H1 (cell line): ENCODE results near the gene DISC1. TPM values are rescaled to one million over a fixed set of nuclear protein-coding genes. Genes with fewer than 3 reads are reported as not detected.

ENCODE experiments used
- CTCF ChIA-PET: fragments of 300-600 bp; sonication (Branson Sonifier 250); formaldehyde crosslinking; loops from one replicate; lab custom pipeline; 2021; ENCODE audit not compliant: partially characterized antibody; lab: Charles Lee
- POLR2A ChIA-PET: fragments of 300-600 bp; sonication (Branson Sonifier 250); formaldehyde crosslinking; loops from one replicate; lab custom pipeline; 2021; ENCODE audit warnings: inconsistent platforms; ENCODE audit not compliant: partially characterized antibody; lab: Charles Lee
- DNase-seq, 2 experiments: peaks; one replicate each; pipeline versions ENCODE4 v3.0.0 to v3.0.0-alpha.2; 2010 to 2022; ENCODE audit warnings: low spot score in 2 of 2, low read depth in 1 of 2, mixed read lengths in 1 of 2
- FAIRE-seq: peaks from 2 replicates; lab custom pipeline; 2011; peaks lifted over from hg19 to GRCh38; lab: Jason Lieb, UNC
- H2AFZ ChIP-seq: 2 replicates; pipeline ENCODE4 v1.8.1; 2012; ENCODE audit warnings: low read length, inconsistent platforms
- H2AK5ac ChIP-seq: 2 replicates; pipeline ENCODE4 v1.6.1; 2013; ENCODE audit warnings: low read depth, low read length
- H2BK120ac ChIP-seq: replicated peaks from 2 replicates; pipeline ENCODE3; 2013; ENCODE audit warnings: low read depth, low read length, inconsistent platforms
- H2BK12ac ChIP-seq: 2 replicates; pipeline ENCODE4 v1.6.1; 2013; ENCODE audit warnings: low read depth, low read length
- H2BK15ac ChIP-seq: 2 replicates; pipeline ENCODE4 v1.6.1; 2013; ENCODE audit warnings: low read length
- H2BK20ac ChIP-seq: 2 replicates; pipeline ENCODE4 v1.6.1; 2013; ENCODE audit warnings: low read length
- H2BK5ac ChIP-seq: 2 replicates; pipeline ENCODE4 v1.6.1; 2013; ENCODE audit warnings: low read depth, low read length
- H3K14ac ChIP-seq: 2 replicates; pipeline ENCODE4 v1.6.1; 2013; ENCODE audit warnings: inconsistent platforms; ENCODE audit not compliant: insufficient read length
- H3K18ac ChIP-seq: 2 replicates; pipeline ENCODE4 v1.6.1; 2013; ENCODE audit warnings: low read length; ENCODE audit errors: extremely low read depth
- H3K23ac ChIP-seq: 2 replicates; pipeline ENCODE4 v1.6.1; 2013; ENCODE audit warnings: inconsistent platforms; ENCODE audit not compliant: insufficient read length
- H3K23me2 ChIP-seq: 2 replicates; pipeline ENCODE4 v1.6.1; 2013; ENCODE audit warnings: low read depth, low read length
- H3K27ac ChIP-seq: 2 replicates; pipeline ENCODE4 v1.6.1; 2011; ENCODE audit warnings: low read depth, low read length, inconsistent platforms
- H3K27me3 ChIP-seq, 4 experiments: replicated peaks in 1 of 4; 1 replicate in 1 of 4; 2 replicates in 3 of 4; pipeline versions ENCODE4 v1.6.1 to v1.8.1; 2011 to 2013; ENCODE audit warnings: low read length in 3 of 4, mild to moderate bottlenecking in 3 of 4, inconsistent platforms in 2 of 4, mixed read lengths in 2 of 4, moderate library complexity in 1 of 4; ENCODE audit not compliant: control insufficient read depth in 3 of 4, insufficient read depth in 3 of 4; ENCODE audit errors: extremely low read depth in 1 of 4
- H3K36me3 ChIP-seq, 4 experiments: 2 replicates each; pipeline versions ENCODE4 v1.6.1 to v1.8.1; 2011 to 2013; ENCODE audit warnings: mild to moderate bottlenecking in 4 of 4, low read length in 3 of 4, moderate library complexity in 2 of 4, control low read depth in 1 of 4, inconsistent platforms in 1 of 4; ENCODE audit not compliant: insufficient read depth in 4 of 4, control insufficient read depth in 2 of 4
- H3K4ac ChIP-seq: replicated peaks from 2 replicates; pipeline ENCODE3; 2013; ENCODE audit warnings: low read length, low read depth, mixed read lengths, inconsistent platforms; ENCODE audit not compliant: insufficient read length
- H3K4me1 ChIP-seq, 4 experiments: replicated peaks in 1 of 4; 1 replicate in 1 of 4; 2 replicates in 3 of 4; pipeline versions ENCODE4 v1.6.1 to v1.8.1; 2011 to 2013; ENCODE audit warnings: low read length in 3 of 4, inconsistent platforms in 2 of 4, mixed read lengths in 1 of 4; ENCODE audit not compliant: insufficient read depth in 4 of 4, control insufficient read depth in 3 of 4
- H3K4me2 ChIP-seq, 2 experiments: 2 replicates each; pipeline versions ENCODE4 v1.6.1 to v1.8.1; 2011 to 2013; ENCODE audit warnings: low read depth in 2 of 2, low read length in 2 of 2, control low read depth in 1 of 2, inconsistent platforms in 1 of 2, mild to moderate bottlenecking in 1 of 2; ENCODE audit not compliant: insufficient read depth in 1 of 2
- H3K4me3 ChIP-seq, 4 experiments: fragments of 200-600, 300-600 bp in 1 of 4; sonication (generic), shearing (Covaris generic), sonication (Bioruptor Twin) in 1 of 4; 2 replicates each; pipeline versions ENCODE4 v1.5.1 to v1.8.1; 2011 to 2016; ENCODE audit warnings: low read length in 4 of 4, low read depth in 3 of 4, control low read depth in 2 of 4, inconsistent platforms in 2 of 4, mild to moderate bottlenecking in 2 of 4, mixed read lengths in 1 of 4, moderate library complexity in 1 of 4; ENCODE audit not compliant: insufficient read depth in 2 of 4; ENCODE audit errors: extremely low read depth in 1 of 4
- H3K56ac ChIP-seq: replicated peaks from 2 replicates; pipeline ENCODE3; 2013; ENCODE audit warnings: low read depth, mild to moderate bottlenecking, mixed read lengths, low read length, inconsistent platforms; ENCODE audit not compliant: insufficient read length
- H3K79me1 ChIP-seq: 2 replicates; pipeline ENCODE4 v1.6.1; 2013; ENCODE audit warnings: low read depth, low read length, control low read depth
- H3K79me2 ChIP-seq, 2 experiments: 2 replicates each; pipeline versions ENCODE4 v1.6.1 to v1.8.1; 2012 to 2013; ENCODE audit warnings: low read length in 2 of 2, mild to moderate bottlenecking in 2 of 2, inconsistent platforms in 1 of 2; ENCODE audit not compliant: insufficient read depth in 2 of 2, control insufficient read depth in 1 of 2
- H3K9ac ChIP-seq, 4 experiments: replicated peaks in 1 of 4; 1 replicate in 1 of 4; 2 replicates in 3 of 4; pipeline versions ENCODE4 v1.6.1 to v1.8.1; 2011 to 2013; ENCODE audit warnings: low read depth in 3 of 4, low read length in 3 of 4, control low read depth in 2 of 4, mild to moderate bottlenecking in 2 of 4, moderate library complexity in 2 of 4, inconsistent platforms in 1 of 4; ENCODE audit errors: extremely low read depth in 1 of 4
- H3K9me3 ChIP-seq, 2 experiments: 2 replicates each; pipeline versions ENCODE4 v1.6.1 to v1.8.1; 2012 to 2013; ENCODE audit warnings: mild to moderate bottlenecking in 2 of 2, moderate library complexity in 2 of 2, control low read depth in 1 of 2, inconsistent platforms in 1 of 2, low read depth in 1 of 2, low read length in 1 of 2, mixed read lengths in 1 of 2; ENCODE audit not compliant: insufficient read depth in 2 of 2
- H4K20me1 ChIP-seq, 2 experiments: replicated peaks in 1 of 2; 2 replicates each; pipeline versions ENCODE3 to v1.8.1; 2011 to 2013; ENCODE audit warnings: inconsistent platforms in 2 of 2, low read length in 2 of 2, mild to moderate bottlenecking in 1 of 2; ENCODE audit not compliant: insufficient read depth in 2 of 2, control insufficient read depth in 1 of 2
- H4K5ac ChIP-seq: 2 replicates; pipeline ENCODE4 v1.6.1; 2013; ENCODE audit warnings: low read length, low read depth, mixed read lengths, inconsistent platforms; ENCODE audit not compliant: insufficient read length
- H4K8ac ChIP-seq: 2 replicates; pipeline ENCODE4 v1.8.0; 2013; ENCODE audit warnings: mild to moderate bottlenecking, moderate library complexity, low read length, inconsistent platforms; ENCODE audit not compliant: insufficient read depth; ENCODE audit errors: extremely low read depth
- H4K91ac ChIP-seq: replicated peaks from 2 replicates; pipeline ENCODE3; 2013; ENCODE audit warnings: low read length, mixed read lengths, inconsistent platforms; ENCODE audit not compliant: insufficient read length
- ATF3 ChIP-seq: IDR thresholded peaks from 2 replicates; pipeline ENCODE4 v1.6.1; 2011; ENCODE audit warnings: low read depth, mild to moderate bottlenecking, low read length; ENCODE audit not compliant: insufficient read depth
- JUND ChIP-seq: IDR thresholded peaks from 2 replicates; pipeline ENCODE4 v1.6.1; 2011; ENCODE audit warnings: mild to moderate bottlenecking, improper control_type of control experiment, low read length
- MAFK ChIP-seq: IDR thresholded peaks from 2 replicates; pipeline ENCODE4 v1.6.1; 2012; ENCODE audit warnings: low read depth, mild to moderate bottlenecking, improper control_type of control experiment, low read length
- NANOG ChIP-seq: IDR thresholded peaks from 2 replicates; pipeline ENCODE4 v1.6.1; 2011; ENCODE audit warnings: low read length, low read depth, mild to moderate bottlenecking, inconsistent platforms; ENCODE audit not compliant: insufficient read depth, poor library complexity, severe bottlenecking
- TCF12 ChIP-seq: IDR thresholded peaks from 2 replicates; pipeline ENCODE4 v1.6.1; 2011; ENCODE audit warnings: low read depth, mild to moderate bottlenecking, low read length
- WGBS, 2 experiments: shearing (Covaris generic) in 1 of 2; methylation state at CpG; one replicate each; pipeline versions ENCODE4 v1.1.6 to v1.1.7; 2013 to 2015; ENCODE audit warnings: low lambda C conversion rate in 2 of 2, mixed read lengths in 2 of 2, inconsistent platforms in 1 of 2, low coverage in 1 of 2, missing lambda C conversion rate in 1 of 2; ENCODE audit not compliant: insufficient replicate concordance in 2 of 2, insufficient coverage in 1 of 2, insufficient read length in 1 of 2; ENCODE audit errors: extremely low coverage in 1 of 2, missing lambda C conversion rate in 1 of 2; 5-methylcytosine and 5-hydroxymethylcytosine counted together
- polyA plus RNA-seq, 7 experiments: library from polyadenylated mRNA; depleted of rRNA in 3 of 7; stranded (reverse) in 5 of 7; unstranded in 2 of 7; fragments of >200 nt in 5 of 7; fragments of 200-250 nt in 2 of 7; gene quantifications; 1 replicate in 5 of 7; 2 replicates in 1 of 7; 4 replicates in 1 of 7; pipeline versions ENCODE4 v1.2.1 to v1.2.3, GENCODE V29; 2011 to 2013; ENCODE audit warnings: missing spikeins in 2 of 7, mixed read lengths in 2 of 7
- total RNA-seq: library from RNA; stranded (reverse); fragmentation: NEBNext Ultra II Directional; extraction: Animal tissue kit (Norgen Biotek cat#: 25700); gene quantifications from 2 replicates; pipeline ENCODE4 v1.2.1, GENCODE V29; 2021
- TF ChIP-seq, protein P1 (sequence below): IDR thresholded peaks from 2 replicates; pipeline ENCODE4 v1.6.1; 2012; ENCODE audit warnings: low read length, inconsistent platforms

DISC1 gene
- total and polyA plus RNA-seq, 2 of the 8 experiments (the other 6 are each of a cell fraction or from before 2014, with no cell fraction given), result 1.1 to 3.5 TPM

GRCh38 chr1:231971397-231972110 is 345.0 kb downstream of the DISC1 start:
- H3K14ac ChIP-seq, result no peak overlapping the region
- POLR2A ChIA-PET, result interaction anchor here (1.1 kb wide), 1 partner anchor 160 kb away, joined by 3 read pairs; no protein-coding TSS in a partner anchor

More at GRCh38 chr1:231971397-231972110, 345.0 kb downstream of the DISC1 start:
- DNase-seq, result no peak
- Histone ChIP-seq H3K23ac (no peak overlapping the region), H4K8ac (no peak overlapping the region), H3K23me2 (no peaks in the 10 kb centered on the region), H2BK5ac (no peak overlapping the region), H3K27ac (no peak overlapping the region), H4K91ac (no peak overlapping the region), H2BK12ac (no peak overlapping the region), H3K56ac (no peak overlapping the region), H3K79me2 (no peaks in the 10 kb centered on the region), H2BK120ac (no peak overlapping the region), H3K18ac (no peak overlapping the region), H3K27me3 (no peaks in the 10 kb centered on the region; a peak in 1 of 7 replicates), H3K4me3 (no peak overlapping the region), H2BK20ac (no peak overlapping the region), H2AFZ (no peak overlapping the region), H3K4me1 (no peaks in the 10 kb centered on the region), H3K4ac (no peak overlapping the region), H3K36me3 (no peaks in the 10 kb centered on the region), H2AK5ac (no peak overlapping the region), H4K20me1 (no peaks in the 10 kb centered on the region), H4K5ac (no peak overlapping the region), H3K4me2 (no peak overlapping the region), H3K9ac (no peak overlapping the region)
- FAIRE-seq, result no peak
- WGBS, 2 experiments, result 91% methylated on average over 12 of the region's 12 CpGs; no CpG with 5 or more reads in 1 of the 2 experiments
- CTCF ChIA-PET, result interaction anchor here (0.9 to 1.2 kb wide), 3 partner anchors 11 to 38 kb away, joined by 3 to 6 read pairs (median 3); no protein-coding TSS in a partner anchor
- TF ChIP-seq ATF3, result no peak
- TF ChIP-seq, protein P1, sequence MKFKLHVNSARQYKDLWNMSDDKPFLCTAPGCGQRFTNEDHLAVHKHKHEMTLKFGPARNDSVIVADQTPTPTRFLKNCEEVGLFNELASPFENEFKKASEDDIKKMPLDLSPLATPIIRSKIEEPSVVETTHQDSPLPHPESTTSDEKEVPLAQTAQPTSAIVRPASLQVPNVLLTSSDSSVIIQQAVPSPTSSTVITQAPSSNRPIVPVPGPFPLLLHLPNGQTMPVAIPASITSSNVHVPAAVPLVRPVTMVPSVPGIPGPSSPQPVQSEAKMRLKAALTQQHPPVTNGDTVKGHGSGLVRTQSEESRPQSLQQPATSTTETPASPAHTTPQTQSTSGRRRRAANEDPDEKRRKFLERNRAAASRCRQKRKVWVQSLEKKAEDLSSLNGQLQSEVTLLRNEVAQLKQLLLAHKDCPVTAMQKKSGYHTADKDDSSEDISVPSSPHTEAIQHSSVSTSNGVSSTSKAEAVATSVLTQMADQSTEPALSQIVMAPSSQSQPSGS, result no peak
- TF ChIP-seq NANOG, result no peak
- no peak for TF ChIP-seq JUND
- no peak for TF ChIP-seq MAFK
- no peak for TF ChIP-seq TCF12
- TF ChIP-seq, all 59 proteins: peak for 0
- Histone ChIP-seq H3K79me1 (no peaks in the 10 kb centered on the region), H2BK15ac (no peak overlapping the region), H3K9me3 (no peaks in the 10 kb centered on the region)
